HG03066 (cell line): ENCODE results near the gene BTK.
"Not testable (repeated sequence)": the region's sequence is repeated elsewhere in the genome, so short reads cannot be mapped to it uniquely, and the experiment has no call there.

Experiments used
- ATAC-seq: cut with Tn5 transposase; IDR thresholded peaks from one replicate; pipeline ENCODE4 v1.9.1; 2021; ENCODE audit warnings: low read depth; ENCODE audit not compliant: unreplicated experiment

Gene BTK

GRCh38 chrX:101348452-101349192, 37.4 kb downstream of the BTK start, which contains the start of gene TIMM8A:
Gene TIMM8A, minus strand, starts transcription at chrX:101348742. Its CDS starts 78 bp downstream, at chrX:101348664.
- ATAC-seq, result peak; percentile 95

DNA sequence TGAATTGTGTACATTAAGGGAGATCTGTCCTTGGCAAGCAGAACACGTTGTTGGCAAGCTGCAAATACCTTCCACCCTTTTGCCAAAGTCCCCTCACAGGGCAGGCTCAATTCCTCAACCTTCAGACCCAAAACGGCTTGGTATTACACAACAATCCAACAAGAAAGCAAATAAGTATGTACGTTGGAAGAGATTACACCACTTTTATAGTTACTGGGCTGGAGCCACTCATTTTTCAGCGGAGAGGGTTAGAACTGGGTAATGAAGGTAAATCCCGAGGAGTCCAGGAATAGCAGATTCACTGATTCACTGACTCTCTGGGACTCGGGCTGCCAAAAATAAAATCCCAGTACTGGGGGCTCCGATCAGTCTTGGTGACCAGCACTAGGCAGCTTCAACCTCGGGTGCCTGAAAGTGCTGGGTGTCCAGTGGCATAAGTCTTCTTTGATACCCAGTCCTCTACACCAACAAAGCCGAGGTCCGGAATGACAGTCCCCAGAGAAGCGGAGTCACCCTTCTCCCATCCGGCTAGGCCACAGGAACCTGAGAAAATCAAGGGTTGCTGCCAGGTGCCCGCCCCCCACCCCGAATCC, 38.0 kb downstream of the BTK start:
- ATAC-seq, result no peak

DNA sequence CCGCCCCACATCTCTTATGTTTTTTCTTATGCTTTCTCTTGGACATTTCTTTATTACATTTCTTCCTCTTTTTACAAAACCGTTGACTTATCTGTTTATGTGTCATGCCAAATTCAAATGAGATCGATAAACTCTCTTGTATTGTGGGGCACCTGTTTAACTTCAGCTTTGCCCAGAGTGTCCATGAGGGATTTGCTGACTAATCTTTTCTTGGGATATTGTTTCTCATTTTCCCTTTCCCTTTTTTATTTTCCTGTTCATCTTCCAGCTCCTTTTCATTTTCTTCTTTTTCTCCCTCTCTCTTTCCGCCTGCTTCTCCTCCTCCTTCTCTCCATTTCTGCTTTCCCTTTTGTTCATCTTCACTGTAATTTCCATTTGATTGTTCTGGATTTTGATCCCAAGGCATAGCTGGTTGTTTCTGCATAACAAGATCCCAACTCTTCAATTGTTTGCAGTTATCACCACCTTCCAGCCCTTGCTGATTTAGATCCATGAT, 48.2 kb downstream of the BTK start:
- no peak for ATAC-seq

DNA sequence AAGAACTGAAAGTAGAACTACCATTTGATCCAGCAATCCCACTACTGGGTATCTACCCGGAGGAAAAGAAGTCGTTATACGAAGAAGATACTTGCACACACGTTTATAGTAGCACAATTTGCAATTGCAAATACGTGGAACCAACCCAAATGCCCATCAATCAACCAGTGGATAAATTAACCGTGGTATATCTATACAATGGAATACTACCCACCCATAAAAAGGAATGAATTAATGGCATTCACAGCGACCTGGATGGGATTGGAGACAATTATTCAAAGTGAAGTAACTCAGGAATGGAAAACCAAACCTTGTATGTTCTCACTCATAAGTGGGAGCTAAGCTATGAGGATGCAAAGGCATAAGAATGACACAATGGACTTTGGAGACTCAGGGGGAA, 51.7 kb downstream of the BTK start:
- ATAC-seq, result not testable (repeated sequence)

- ATAC-seq, result not testable (repeated sequence)
Measured at GRCh38 chrX:101326600-101326999, 59.4 kb downstream of the BTK start.

- no peak for ATAC-seq
Measured at GRCh38 chrX:101303790-101304189, 82.2 kb downstream of the BTK start.
